SK-N-SH (cell line): ENCODE data around the gene NF2. TPM values are rescaled to one million over a fixed set of nuclear protein-coding genes. Genes with fewer than 3 reads are reported as not detected.

Experiments
- CTCF ChIA-PET: fragments of 300-600, 350-600 bp; formaldehyde crosslinking; extraction: SDS; loops from one replicate; lab custom pipeline; 2021; lab: Yijun Ruan, JAX
- POLR2A ChIA-PET: fragments of 350-600 bp; sonication (Branson Sonifier 250); formaldehyde crosslinking; extraction: SDS; loops from one replicate; lab custom pipeline; 2020; ENCODE audit warnings: antibody characterized with exemption, inconsistent platforms; lab: Yijun Ruan, JAX
- DNase-seq: peaks from one replicate; pipeline ENCODE4 v3.0.0; 2012
- H2AFZ ChIP-seq: fragments of 200-600 bp; sonication (generic); 2 replicates; pipeline ENCODE4 v1.8.1; 2016; ENCODE audit warnings: antibody characterized with exemption, mild to moderate bottlenecking, low read depth
- H3F3A ChIP-seq: fragments of 200-600 bp; sonication (generic); replicated peaks from 2 replicates; pipeline ENCODE3; 2016; ENCODE audit warnings: antibody characterized with exemption, mild to moderate bottlenecking; ENCODE audit not compliant: insufficient read depth
- H3K27ac ChIP-seq, 2 experiments: fragments of 200-500 bp in 1 of 2; fragments of 200-600 bp in 1 of 2; sonication (Bioruptor generic) in 1 of 2; sonication (generic), shearing (Covaris generic) in 1 of 2; 2 replicates each; pipeline versions ENCODE4 v1.5.1 to v1.6.1; 2014 to 2016; ENCODE audit warnings: low read depth in 2 of 2, inconsistent platforms in 1 of 2, low read length in 1 of 2, mild to moderate bottlenecking in 1 of 2, mixed read lengths in 1 of 2
- H3K27me3 ChIP-seq: fragments of 200-600 bp; sonication (generic), shearing (Covaris generic); 2 replicates; pipeline ENCODE4 v1.6.1; 2016; ENCODE audit warnings: mixed run types; ENCODE audit not compliant: insufficient read depth
- H3K36me3 ChIP-seq, 2 experiments: fragments of 200-500 bp in 1 of 2; fragments of 200-600 bp in 1 of 2; sonication (Bioruptor generic) in 1 of 2; sonication (generic) in 1 of 2; replicated peaks in 1 of 2; 2 replicates each; pipeline versions ENCODE3 to v1.5.1; 2014 to 2016; ENCODE audit warnings: low read length in 1 of 2, mild to moderate bottlenecking in 1 of 2; ENCODE audit not compliant: insufficient read depth in 2 of 2, control insufficient read depth in 1 of 2
- H3K4me1 ChIP-seq, 2 experiments: fragments of 200-500 bp in 1 of 2; fragments of 200-600 bp in 1 of 2; sonication (Bioruptor generic) in 1 of 2; sonication (generic), shearing (Covaris generic) in 1 of 2; 2 replicates each; pipeline versions ENCODE4 v1.5.1 to v1.6.1; 2014 to 2016; ENCODE audit warnings: low read depth in 1 of 2, low read length in 1 of 2, mixed run types in 1 of 2; ENCODE audit not compliant: insufficient read depth in 2 of 2, control insufficient read depth in 1 of 2
- H3K4me2 ChIP-seq: fragments of 200-600 bp; sonication (generic), shearing (Covaris generic); 2 replicates; pipeline ENCODE4 v1.6.1; 2017; ENCODE audit warnings: mixed run types
- H3K4me3 ChIP-seq, 2 experiments: fragments of 200-500 bp in 1 of 2; fragments of 200-600 bp in 1 of 2; sonication (Bioruptor generic) in 1 of 2; sonication (generic), shearing (Covaris generic) in 1 of 2; 2 replicates each; pipeline versions ENCODE4 v1.5.1 to v1.8.1; 2014 to 2016; ENCODE audit warnings: low read depth in 2 of 2, inconsistent platforms in 1 of 2, low read length in 1 of 2, mild to moderate bottlenecking in 1 of 2, mixed read lengths in 1 of 2, moderate library complexity in 1 of 2
- H3K79me2 ChIP-seq: fragments of 200-600 bp; sonication (generic); 2 replicates; pipeline ENCODE4 v1.8.1; 2017; ENCODE audit warnings: mild to moderate bottlenecking; ENCODE audit not compliant: insufficient read depth
- H3K9ac ChIP-seq: fragments of 200-600 bp; sonication (generic); 2 replicates; pipeline ENCODE4 v1.6.1; 2017; ENCODE audit warnings: mixed run types
- H3K9me2 ChIP-seq: fragments of 200-600 bp; sonication (generic); 2 replicates; pipeline ENCODE4 v1.6.1; 2017; ENCODE audit warnings: mixed run types
- H3K9me3 ChIP-seq: fragments of 200-600 bp; sonication (generic); 2 replicates; pipeline ENCODE4 v1.6.1; 2017; ENCODE audit warnings: mixed run types, mild to moderate bottlenecking, moderate library complexity
- H4K20me1 ChIP-seq: fragments of 200-600 bp; sonication (generic); 2 replicates; pipeline ENCODE4 v1.6.1; 2017; ENCODE audit warnings: mild to moderate bottlenecking, mixed run types; ENCODE audit not compliant: insufficient read depth
- CTCF ChIP-seq: fragments of 200-600 bp; sonication (generic); IDR thresholded peaks from 2 replicates; pipeline ENCODE4 v1.6.1; 2017; ENCODE audit warnings: antibody characterized with exemption, mild to moderate bottlenecking, moderate library complexity
- FOSL2 ChIP-seq: IDR thresholded peaks from 2 replicates; pipeline ENCODE4 v1.4.0; 2012; ENCODE audit warnings: low read depth, mild to moderate bottlenecking, moderate library complexity, borderline replicate concordance
- FOXJ3 ChIP-seq: sonication (generic); formaldehyde crosslinking; IDR thresholded peaks from 2 replicates; pipeline ENCODE4 v1.5.1; 2020; ENCODE audit warnings: mild to moderate bottlenecking, missing genetic modification reagents
- JUND ChIP-seq: IDR thresholded peaks from 2 replicates; pipeline ENCODE4 v1.4.0; 2012
- MXI1 ChIP-seq: IDR thresholded peaks from 2 replicates; pipeline ENCODE4 v1.6.1; 2012; ENCODE audit warnings: mild to moderate bottlenecking, low read depth, low read length, improper control_type of control experiment
- NFIC ChIP-seq: IDR thresholded peaks from 2 replicates; pipeline ENCODE4 v1.4.0; 2012; ENCODE audit warnings: borderline replicate concordance
- TCF12 ChIP-seq: IDR thresholded peaks from 2 replicates; pipeline ENCODE4 v1.4.0; 2012
- USF2 ChIP-seq: fragments of 150-350 bp; IDR thresholded peaks from 2 replicates; pipeline ENCODE4 v1.6.1; 2017; ENCODE audit warnings: antibody characterized with exemption, low read length, low read depth, borderline replicate concordance
- WGBS: methylation state at CpG from one replicate; pipeline ENCODE4 v1.1.6; 2017; ENCODE audit warnings: low lambda C conversion rate; 5-methylcytosine and 5-hydroxymethylcytosine counted together
- polyA plus RNA-seq, 3 experiments: library from polyadenylated mRNA; depleted of rRNA; stranded (reverse); fragments of >200 nt; gene quantifications; 2 replicates each; pipeline ENCODE4 v1.2.3, GENCODE V29; 2012

NF2 gene
- polyA plus RNA-seq, 1 of the 3 experiments (the other 2 are of a cell fraction) = 44.1 TPM

- TF ChIP-seq USF2 = no peak
- no peak for TF ChIP-seq JUND
- no peak for TF ChIP-seq MXI1
Observed at GRCh38 chr22:29720811-29721323, 117.4 kb downstream of the NF2 start (continued).

- Histone ChIP-seq H3K9me2 (no peaks in the 10 kb centered on the region), H3K9ac (no peak overlapping the region), H3K36me3 (no peaks in the 10 kb centered on the region), H3K9me3 (no peaks in the 10 kb centered on the region), H3K4me1 (peaks cover 0 to 57% of the 10 kb centered on the region in 2 experiments; a peak in 1 of 4 replicates), H3K4me2 (no peak overlapping the region), H3K79me2 (no peaks in the 10 kb centered on the region), H4K20me1 (peaks cover 6% of the 10 kb centered on the region; the same call in 1 of the 2 replicates), H3F3A (no peaks in the 10 kb centered on the region), H3K27me3 (peaks cover 18% of the 10 kb centered on the region; the same call in 1 of the 2 replicates), H3K4me3 (no peak overlapping the region; a peak in 1 of 4 replicates), H3K27ac (no peak overlapping the region; a peak in 1 of 4 replicates), H2AFZ (no peak overlapping the region)
- TF ChIP-seq NFIC (peak; percentile 32; the same call in 1 of the 2 replicates), FOSL2 (no peak)
- ChIA-PET CTCF (interaction anchor here (0.9 to 3.0 kb wide), 6 partner anchors 11 to 366 kb away, joined by 3 to 14 read pairs (median 4); no protein-coding TSS in a partner anchor), POLR2A (interaction anchor here (1.0 to 2.4 kb wide), 5 partner anchors 10 to 45 kb away, joined by 3 to 9 read pairs (median 3); partner anchors contain the start of gene ZMAT5)
- DNase-seq = peak; percentile 52
- no CpG with 5 or more reads among the region's 7 CpGs for whole genome bisulfite sequencing
Observed at GRCh38 chr22:29722151-29722550, 118.7 kb downstream of the NF2 start.

- Histone ChIP-seq H3K9me2 (no peaks in the 10 kb centered on the region), H3K27ac (no peak overlapping the region; a peak in 1 of 4 replicates), H3K27me3 (peaks cover 18% of the 10 kb centered on the region; the same call in 1 of the 2 replicates), H4K20me1 (peaks cover 6% of the 10 kb centered on the region; the same call in 1 of the 2 replicates), H3K9ac (no peak overlapping the region), H3K4me3 (no peak overlapping the region; a peak in 1 of 4 replicates), H3K36me3 (no peaks in the 10 kb centered on the region), H3K4me2 (no peak overlapping the region), H3K4me1 (peaks cover 0 to 57% of the 10 kb centered on the region in 2 experiments; a peak in 1 of 4 replicates), H2AFZ (no peak overlapping the region), H3K9me3 (no peaks in the 10 kb centered on the region), H3F3A (no peaks in the 10 kb centered on the region), H3K79me2 (no peaks in the 10 kb centered on the region)
- WGBS = 61% methylated on average over 11 of the region's 16 CpGs
- DNase-seq = peak; percentile 72
- ChIA-PET POLR2A (interaction anchor here (1.0 to 2.4 kb wide), 5 partner anchors 11 to 44 kb away, joined by 3 to 9 read pairs (median 3); partner anchors contain the start of gene ZMAT5), CTCF (interaction anchor here (0.9 to 3.0 kb wide), 6 partner anchors 11 to 366 kb away, joined by 3 to 14 read pairs (median 4); no protein-coding TSS in a partner anchor)
- TF ChIP-seq CTCF = no peak
- TF ChIP-seq FOXJ3 = no peak
- no peak for TF ChIP-seq TCF12
- no peak for TF ChIP-seq MXI1
Observed at GRCh38 chr22:29722587-29722986, 119.2 kb downstream of the NF2 start.
